Vagina (tissue), 2 donors: ENCODE data around the gene SCMH1.

Experiments
- POLR2A ChIP-seq, 2 donors: fragments of 450-650 bp; IDR thresholded peaks; one replicate each; pipeline ENCODE4 v1.6.1; 2017; ENCODE audit warnings: antibody characterized with exemption in 2 of 2, mild to moderate bottlenecking in 2 of 2, moderate library complexity in 2 of 2
- POLR2AphosphoS5 ChIP-seq, 2 donors: sonication (generic); formaldehyde crosslinking; IDR thresholded peaks; one replicate each; pipeline ENCODE4 v1.9.0; 2017; ENCODE audit warnings: antibody characterized with exemption in 2 of 2, mild to moderate bottlenecking in 2 of 2, low read depth in 1 of 2; ENCODE audit not compliant: insufficient read depth in 1 of 2
- TF ChIP-seq, protein P1 (sequence below), 3 experiments: fragments of 450-650 bp in 2 of 3; fragments of 200-600 bp in 1 of 3; sonication (generic) in 1 of 3; IDR thresholded peaks; one replicate each; pipeline ENCODE4 v1.5.1; 2017 to 2019; ENCODE audit warnings: antibody characterized with exemption in 3 of 3, mild to moderate bottlenecking in 2 of 3, moderate library complexity in 2 of 3

DNA sequence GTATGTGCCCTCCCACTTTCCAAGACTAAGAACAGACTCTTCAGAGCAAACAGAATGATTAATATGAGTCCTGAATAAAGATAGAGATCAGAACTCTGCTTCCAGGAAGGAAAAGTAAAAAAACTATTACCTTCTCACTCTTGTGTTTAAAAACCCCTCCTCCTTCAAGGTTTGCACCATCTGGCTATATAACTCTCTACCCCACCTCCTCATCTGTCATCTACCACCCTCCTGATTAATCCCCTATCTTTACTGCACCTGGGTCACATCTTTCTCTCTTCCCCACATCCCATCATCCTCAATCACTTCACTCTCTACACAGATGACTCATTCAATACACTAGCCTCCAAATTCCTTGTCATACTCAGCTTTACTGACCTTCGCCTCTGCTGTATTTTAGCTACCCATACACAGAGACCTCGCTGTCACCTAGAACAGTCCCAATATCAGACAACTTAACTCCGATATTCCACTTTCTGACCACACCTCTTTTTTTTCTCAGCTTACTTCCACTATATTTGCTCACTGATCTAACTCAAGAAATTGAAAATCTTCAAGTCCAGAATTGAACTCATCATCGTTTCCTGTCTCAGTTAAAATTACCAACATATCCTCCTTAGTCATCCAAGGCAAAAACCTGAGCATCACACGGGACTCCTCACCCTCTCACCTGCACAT, 3.7 kb downstream of the SCMH1 start:
- TF ChIP-seq, protein P1, sequence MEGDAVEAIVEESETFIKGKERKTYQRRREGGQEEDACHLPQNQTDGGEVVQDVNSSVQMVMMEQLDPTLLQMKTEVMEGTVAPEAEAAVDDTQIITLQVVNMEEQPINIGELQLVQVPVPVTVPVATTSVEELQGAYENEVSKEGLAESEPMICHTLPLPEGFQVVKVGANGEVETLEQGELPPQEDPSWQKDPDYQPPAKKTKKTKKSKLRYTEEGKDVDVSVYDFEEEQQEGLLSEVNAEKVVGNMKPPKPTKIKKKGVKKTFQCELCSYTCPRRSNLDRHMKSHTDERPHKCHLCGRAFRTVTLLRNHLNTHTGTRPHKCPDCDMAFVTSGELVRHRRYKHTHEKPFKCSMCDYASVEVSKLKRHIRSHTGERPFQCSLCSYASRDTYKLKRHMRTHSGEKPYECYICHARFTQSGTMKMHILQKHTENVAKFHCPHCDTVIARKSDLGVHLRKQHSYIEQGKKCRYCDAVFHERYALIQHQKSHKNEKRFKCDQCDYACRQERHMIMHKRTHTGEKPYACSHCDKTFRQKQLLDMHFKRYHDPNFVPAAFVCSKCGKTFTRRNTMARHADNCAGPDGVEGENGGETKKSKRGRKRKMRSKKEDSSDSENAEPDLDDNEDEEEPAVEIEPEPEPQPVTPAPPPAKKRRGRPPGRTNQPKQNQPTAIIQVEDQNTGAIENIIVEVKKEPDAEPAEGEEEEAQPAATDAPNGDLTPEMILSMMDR (IDR thresholded peaks at IDR 0.05) = no peak
- no peak for TF ChIP-seq POLR2A (IDR thresholded peaks at IDR 0.05)
- TF ChIP-seq POLR2AphosphoS5 (IDR thresholded peaks at IDR 0.05; ENCODE audit: insufficient read depth in 1 of 2, low read depth in 1 of 2) = no peak
